BLaER1 (cell line): ENCODE data around the gene OSBPL10.
"Not testable (repeated sequence)": the region's sequence is repeated elsewhere in the genome, so short reads cannot be mapped to it uniquely, and the experiment has no call there.

Experiments used
- H3K27ac ChIP-seq: shearing (Covaris generic); formaldehyde crosslinking; 2 replicates; pipeline ENCODE4 v1.8.1; 2022
- H3K27me3 ChIP-seq: shearing (Covaris generic); formaldehyde crosslinking; 2 replicates; pipeline ENCODE4 v1.8.1; 2022
- H3K36me3 ChIP-seq: shearing (Covaris generic); formaldehyde crosslinking; 2 replicates; pipeline ENCODE4 v1.8.1; 2022
- H3K4me1 ChIP-seq: shearing (Covaris generic); formaldehyde crosslinking; 2 replicates; pipeline ENCODE4 v1.8.1; 2022
- H3K4me2 ChIP-seq: shearing (Covaris generic); formaldehyde crosslinking; 2 replicates; pipeline ENCODE4 v1.8.1; 2022
- H3K4me3 ChIP-seq: shearing (Covaris generic); formaldehyde crosslinking; 2 replicates; pipeline ENCODE4 v1.8.1; 2022
- H3K9ac ChIP-seq: shearing (Covaris generic); formaldehyde crosslinking; 2 replicates; pipeline ENCODE4 v1.8.1; 2022
- H3K9me3 ChIP-seq: shearing (Covaris generic); formaldehyde crosslinking; 2 replicates; pipeline ENCODE4 v1.8.1; 2022
- H4K20me1 ChIP-seq: shearing (Covaris generic); formaldehyde crosslinking; 2 replicates; pipeline ENCODE4 v1.8.1; 2022
- Cebpa-rat ChIP-seq: shearing (Covaris generic); IDR thresholded peaks from 2 replicates; pipeline ENCODE4 v1.8.1; 2022

Gene OSBPL10

DNA sequence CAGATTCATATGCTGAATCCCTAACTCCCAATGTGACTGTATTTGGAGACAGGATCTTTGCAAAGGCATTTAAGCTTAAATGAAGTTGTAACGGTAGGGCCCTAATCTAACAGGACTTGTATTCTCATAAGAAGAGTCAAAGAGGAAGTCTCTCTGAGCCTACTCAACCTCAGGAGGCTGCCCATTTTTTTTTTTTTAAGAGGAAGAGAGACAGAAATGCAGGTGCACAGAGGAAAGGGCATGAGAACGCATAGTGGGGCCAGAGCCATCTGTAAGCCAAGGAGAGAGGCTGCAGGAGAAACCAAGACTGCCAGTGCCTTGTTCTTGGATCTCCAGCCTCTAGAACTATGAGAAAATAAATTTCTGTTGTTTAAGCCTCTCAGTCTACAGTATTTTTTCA lies 28.9 kb upstream of the OSBPL10 start:
- no peak overlapping the region for H3K4me2 ChIP-seq
- H3K9ac ChIP-seq, result no peak overlapping the region
- no peaks in the 10 kb centered on the region for H3K36me3 ChIP-seq

DNA sequence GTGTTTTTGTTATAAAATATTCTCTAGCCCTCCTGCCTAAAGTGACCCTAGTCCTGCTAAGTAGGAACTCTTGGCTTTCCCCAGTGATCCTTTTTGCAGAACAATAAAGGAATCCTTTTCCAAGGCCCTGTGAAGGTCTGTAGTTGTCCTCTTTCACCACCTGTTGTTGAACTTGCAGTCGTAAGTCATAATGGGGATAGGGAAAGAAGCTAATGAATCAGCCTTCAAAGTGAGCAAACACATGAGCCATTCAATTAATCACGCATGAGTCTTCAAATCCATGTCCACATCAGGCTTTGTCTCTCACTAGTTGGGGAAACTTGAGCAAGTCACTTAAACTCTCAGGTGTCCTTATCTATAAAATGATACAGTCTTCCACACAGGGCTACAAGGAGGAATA lies 28.0 kb upstream of the OSBPL10 start:
- Histone ChIP-seq H3K4me2 (no peak overlapping the region), H3K9me3 (peaks cover 12% of the 10 kb centered on the region), H3K4me3 (no peak overlapping the region), H3K27me3 (no peaks in the 10 kb centered on the region), H3K36me3 (no peaks in the 10 kb centered on the region), H4K20me1 (no peaks in the 10 kb centered on the region), H3K27ac (no peak overlapping the region), H3K4me1 (peaks cover 13% of the 10 kb centered on the region; the same call in 1 of the 2 replicates), H3K9ac (no peak overlapping the region)
- TF ChIP-seq Cebpa-rat, result no peak

More for the DNA sequence above, 28.9 kb upstream of the OSBPL10 start:
- H3K27me3 ChIP-seq, result no peaks in the 10 kb centered on the region
- H3K4me1 ChIP-seq, result peaks cover 13% of the 10 kb centered on the region; the same call in 1 of the 2 replicates
- no peak for TF ChIP-seq Cebpa-rat
- H3K4me3 ChIP-seq, result no peak overlapping the region
- no peak overlapping the region for H3K27ac ChIP-seq
- H3K9me3 ChIP-seq, result peaks cover 12% of the 10 kb centered on the region
- H4K20me1 ChIP-seq, result no peaks in the 10 kb centered on the region

- H3K4me2 ChIP-seq, result no peak overlapping the region
- TF ChIP-seq Cebpa-rat, result no peak
- no peaks in the 10 kb centered on the region for H3K27me3 ChIP-seq
- no peak overlapping the region for H3K27ac ChIP-seq
- no peaks in the 10 kb centered on the region for H3K36me3 ChIP-seq
- no peak overlapping the region for H3K9ac ChIP-seq
- peaks cover 32% of the 10 kb centered on the region for H3K4me1 ChIP-seq
- no peaks in the 10 kb centered on the region for H4K20me1 ChIP-seq
- no peaks in the 10 kb centered on the region; the same call in 1 of the 2 replicates for H3K9me3 ChIP-seq
- H3K4me3 ChIP-seq, result no peak overlapping the region
These were observed 23.2 kb upstream of the OSBPL10 start for GRCh38 chr3:32004113-32004765.

- H3K4me1 ChIP-seq, result peaks cover 33% of the 10 kb centered on the region
- H3K9me3 ChIP-seq, result no peaks in the 10 kb centered on the region; the same call in 1 of the 2 replicates
- no peaks in the 10 kb centered on the region for H4K20me1 ChIP-seq
- H3K36me3 ChIP-seq, result no peaks in the 10 kb centered on the region
- TF ChIP-seq Cebpa-rat, result no peak
- no peak overlapping the region for H3K4me3 ChIP-seq
- H3K4me2 ChIP-seq, result peak overlapping the region; percentile 42
- no peak overlapping the region for H3K9ac ChIP-seq
- no peaks in the 10 kb centered on the region for H3K27me3 ChIP-seq
- no peak overlapping the region for H3K27ac ChIP-seq
These were observed 22.3 kb upstream of the OSBPL10 start for GRCh38 chr3:32003380-32003779.

- Histone ChIP-seq H4K20me1 (no peaks in the 10 kb centered on the region), H3K36me3 (no peaks in the 10 kb centered on the region), H3K27me3 (no peaks in the 10 kb centered on the region), H3K9me3 (no peaks in the 10 kb centered on the region), H3K27ac (no peak overlapping the region), H3K4me2 (peak overlapping the region; percentile 42), H3K4me1 (peaks cover 33% of the 10 kb centered on the region), H3K4me3 (no peak overlapping the region), H3K9ac (no peak overlapping the region)
- no peak for TF ChIP-seq Cebpa-rat
These were observed 21.7 kb upstream of the OSBPL10 start for GRCh38 chr3:32002561-32003368.

DNA sequence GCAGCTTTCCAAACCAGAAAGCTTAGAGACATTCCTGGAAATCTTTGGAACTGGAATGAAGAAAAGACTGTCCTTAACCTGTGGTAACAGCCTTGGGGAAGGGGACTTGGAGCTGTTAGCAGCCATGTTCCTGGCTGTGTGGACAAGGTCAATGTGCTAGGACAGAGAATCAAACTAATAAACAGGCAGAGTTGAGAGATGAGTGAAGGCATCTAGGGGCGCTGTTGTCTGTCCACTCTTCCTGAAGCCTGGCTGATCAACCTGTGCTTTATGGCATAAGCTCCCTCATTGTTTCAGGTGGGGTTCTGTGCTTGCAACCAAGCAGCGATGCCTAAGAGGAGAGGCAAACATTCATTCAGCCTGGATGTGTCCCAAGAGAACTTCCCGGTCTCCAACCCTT lies 19.8 kb upstream of the OSBPL10 start:
- H3K4me2 ChIP-seq, result no peak overlapping the region
- H4K20me1 ChIP-seq, result no peaks in the 10 kb centered on the region
- TF ChIP-seq Cebpa-rat, result no peak
- H3K9ac ChIP-seq, result no peak overlapping the region
- peaks cover 33% of the 10 kb centered on the region for H3K4me1 ChIP-seq
- H3K4me3 ChIP-seq, result no peak overlapping the region
- H3K27me3 ChIP-seq, result no peaks in the 10 kb centered on the region
- no peak overlapping the region for H3K27ac ChIP-seq
- H3K9me3 ChIP-seq, result no peaks in the 10 kb centered on the region
- H3K36me3 ChIP-seq, result no peaks in the 10 kb centered on the region

DNA sequence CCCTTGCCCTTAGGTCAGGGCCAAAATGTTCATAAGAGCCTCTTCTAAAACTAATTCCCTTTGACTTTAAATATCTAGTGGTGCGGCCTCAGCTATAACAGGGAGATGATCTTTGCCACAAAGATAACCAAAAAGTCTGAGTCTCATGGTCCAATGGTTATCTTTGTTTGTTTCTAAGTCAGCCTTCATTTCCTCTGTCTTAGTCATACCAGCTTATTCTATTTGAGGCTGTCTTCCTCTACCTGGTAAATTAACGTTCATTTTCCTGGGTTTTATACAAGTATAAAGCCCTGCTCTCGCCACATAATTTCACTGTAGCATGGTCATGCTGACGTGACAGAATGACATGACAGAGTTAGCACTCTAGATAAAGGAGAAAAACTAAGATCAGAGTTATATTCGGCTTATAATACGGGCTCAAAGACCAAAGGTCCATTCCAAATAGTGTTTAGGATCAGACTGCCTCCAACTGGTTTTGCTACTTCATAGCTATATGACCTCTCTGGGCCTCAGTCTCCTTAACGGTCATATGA lies 18.9 kb upstream of the OSBPL10 start:
- H3K9ac ChIP-seq, result no peak overlapping the region
- H3K9me3 ChIP-seq, result peaks cover 3% of the 10 kb centered on the region
- peaks cover 33% of the 10 kb centered on the region for H3K4me1 ChIP-seq
- no peaks in the 10 kb centered on the region for H4K20me1 ChIP-seq
- no peak for TF ChIP-seq Cebpa-rat
- no peaks in the 10 kb centered on the region for H3K36me3 ChIP-seq
- no peak overlapping the region for H3K27ac ChIP-seq
- no peak overlapping the region for H3K4me3 ChIP-seq
- peak overlapping the region; percentile 31 for H3K4me2 ChIP-seq
- H3K27me3 ChIP-seq, result no peaks in the 10 kb centered on the region

DNA sequence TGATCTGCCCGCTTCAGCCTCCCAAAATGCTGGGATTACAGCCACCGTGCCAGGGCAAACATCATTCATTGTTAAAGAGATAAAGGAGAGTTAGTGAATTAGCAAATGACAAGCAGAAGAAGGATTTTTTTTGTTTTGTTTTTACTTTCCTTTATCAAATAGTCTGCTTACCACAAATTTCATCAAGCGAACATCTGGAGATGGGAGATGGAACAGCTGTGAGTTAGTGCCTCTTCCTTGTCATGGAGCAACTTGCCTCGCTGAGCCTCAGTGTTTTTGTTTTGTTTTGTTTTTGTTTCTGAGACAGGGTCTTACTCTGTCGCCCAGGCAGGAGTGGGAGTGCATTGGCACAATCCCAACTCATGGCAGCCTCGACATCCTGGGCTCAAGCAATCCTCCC lies 16.4 kb upstream of the OSBPL10 start:
- Histone ChIP-seq H3K4me2 (no peak overlapping the region), H3K9ac (no peak overlapping the region), H4K20me1 (no peaks in the 10 kb centered on the region), H3K4me1 (peaks cover 21% of the 10 kb centered on the region), H3K27me3 (no peaks in the 10 kb centered on the region), H3K4me3 (no peak overlapping the region), H3K36me3 (no peaks in the 10 kb centered on the region), H3K27ac (no peak overlapping the region), H3K9me3 (peaks cover 13% of the 10 kb centered on the region)
- TF ChIP-seq Cebpa-rat, result no peak

- Histone ChIP-seq H3K36me3 (no peaks in the 10 kb centered on the region), H4K20me1 (no peaks in the 10 kb centered on the region), H3K4me2 (no peak overlapping the region), H3K4me3 (no peak overlapping the region), H3K9ac (no peak overlapping the region), H3K27me3 (no peaks in the 10 kb centered on the region), H3K4me1 (peaks cover 15% of the 10 kb centered on the region), H3K27ac (no peak overlapping the region), H3K9me3 (peaks cover 23% of the 10 kb centered on the region)
- no peak for TF ChIP-seq Cebpa-rat
These were observed 15.1 kb upstream of the OSBPL10 start for GRCh38 chr3:31996195-31996594.

DNA sequence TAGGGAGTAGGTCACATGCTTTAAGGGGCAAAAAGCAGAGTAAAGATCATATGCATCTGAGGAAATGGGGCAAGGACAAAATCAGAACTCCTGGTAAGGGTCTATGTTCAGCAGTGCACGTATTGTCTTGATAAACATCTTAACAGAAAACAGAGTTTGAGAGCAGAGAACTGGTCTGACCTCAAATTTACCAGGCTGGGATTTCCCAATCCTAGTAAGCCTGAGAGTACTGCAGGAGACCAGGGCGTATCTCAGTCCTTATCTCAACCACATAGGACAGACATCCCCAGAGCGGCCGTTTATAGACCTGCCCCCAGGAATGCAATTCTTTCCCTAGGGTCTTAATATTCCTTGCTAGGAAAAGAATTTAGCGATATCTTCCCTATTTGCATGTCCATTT lies 14.0 kb upstream of the OSBPL10 start:
- not testable (repeated sequence) for H3K9ac ChIP-seq, H3K4me3 ChIP-seq, H3K27me3 ChIP-seq, H3K4me2 ChIP-seq, H3K27ac ChIP-seq, H3K36me3 ChIP-seq, H4K20me1 ChIP-seq, H3K4me1 ChIP-seq
- H3K9me3 ChIP-seq, result peaks cover 34% of the 10 kb centered on the region
